GM19239 (cell line): ENCODE data around the gene PPP1R14D.
"Not testable (repeated sequence)": the region's sequence is repeated elsewhere in the genome, so short reads cannot be mapped to it uniquely, and the experiment has no call there.

Source experiments
- DNase-seq: peaks from one replicate; pipeline ENCODE4 v3.0.0; 2011; ENCODE audit warnings: low spot score; ENCODE audit not compliant: insufficient read length
- FAIRE-seq: peaks from 2 replicates; lab custom pipeline; 2011; peaks lifted over from hg19 to GRCh38; lab: Jason Lieb, UNC

Gene PPP1R14D, protein sequence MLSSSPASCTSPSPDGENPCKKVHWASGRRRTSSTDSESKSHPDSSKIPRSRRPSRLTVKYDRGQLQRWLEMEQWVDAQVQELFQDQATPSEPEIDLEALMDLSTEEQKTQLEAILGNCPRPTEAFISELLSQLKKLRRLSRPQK

DNA sequence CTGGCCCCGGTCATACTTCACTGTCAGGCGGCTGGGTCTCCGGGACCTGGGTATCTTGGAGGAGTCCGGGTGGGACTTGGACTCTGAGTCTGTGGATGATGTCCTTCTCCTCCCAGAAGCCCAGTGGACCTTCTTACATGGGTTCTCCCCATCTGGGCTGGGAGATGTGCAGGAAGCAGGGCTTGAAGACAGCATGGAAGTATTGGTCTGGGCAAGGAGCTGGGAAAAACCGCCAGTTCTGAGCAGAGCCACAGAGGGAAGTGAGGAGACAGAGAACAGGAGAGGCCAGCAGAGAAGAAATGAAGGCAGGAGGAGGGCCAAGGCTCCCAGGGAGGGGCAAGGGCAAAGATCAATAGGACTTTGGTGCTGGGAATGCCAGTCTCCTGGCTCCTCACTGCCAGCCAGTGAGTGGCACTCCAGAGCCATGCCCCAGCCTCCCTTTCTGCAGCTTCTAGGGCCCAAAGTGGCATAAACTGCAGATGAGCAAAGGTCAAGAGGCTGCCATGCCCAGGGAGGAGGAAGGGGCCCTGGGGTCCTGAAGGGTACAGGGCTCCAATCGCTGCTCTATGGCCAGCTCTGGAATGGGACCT, at the start of gene PPP1R14D:
Gene PPP1R14D (minus strand): TSS at position 262 of the 590 bp plus-strand sequence. CDS start 67 bp downstream, at position 195.
- no peak for DNase-seq
- FAIRE-seq: no peak

DNA sequence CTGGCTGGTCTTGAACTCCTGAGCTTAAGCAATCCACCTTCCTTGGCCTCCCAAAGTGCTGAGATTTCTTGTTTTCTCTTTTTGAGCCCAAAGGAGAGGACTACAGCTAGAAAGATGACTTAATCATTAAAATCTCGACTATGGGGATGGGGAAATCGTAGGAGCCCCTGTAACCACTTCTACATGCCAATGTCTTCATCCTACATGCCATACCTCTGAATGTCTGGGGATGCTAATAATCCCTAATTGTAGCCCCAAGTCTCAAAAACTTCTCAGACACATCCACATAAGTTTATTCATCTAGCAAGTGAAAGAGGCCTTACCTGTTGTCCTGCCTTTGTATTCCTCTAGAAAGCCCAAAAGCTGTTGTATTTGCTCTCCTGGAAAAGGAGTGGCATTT, 49.2 kb upstream of the PPP1R14D start:
- DNase-seq: no peak
- FAIRE-seq: no peak

DNA sequence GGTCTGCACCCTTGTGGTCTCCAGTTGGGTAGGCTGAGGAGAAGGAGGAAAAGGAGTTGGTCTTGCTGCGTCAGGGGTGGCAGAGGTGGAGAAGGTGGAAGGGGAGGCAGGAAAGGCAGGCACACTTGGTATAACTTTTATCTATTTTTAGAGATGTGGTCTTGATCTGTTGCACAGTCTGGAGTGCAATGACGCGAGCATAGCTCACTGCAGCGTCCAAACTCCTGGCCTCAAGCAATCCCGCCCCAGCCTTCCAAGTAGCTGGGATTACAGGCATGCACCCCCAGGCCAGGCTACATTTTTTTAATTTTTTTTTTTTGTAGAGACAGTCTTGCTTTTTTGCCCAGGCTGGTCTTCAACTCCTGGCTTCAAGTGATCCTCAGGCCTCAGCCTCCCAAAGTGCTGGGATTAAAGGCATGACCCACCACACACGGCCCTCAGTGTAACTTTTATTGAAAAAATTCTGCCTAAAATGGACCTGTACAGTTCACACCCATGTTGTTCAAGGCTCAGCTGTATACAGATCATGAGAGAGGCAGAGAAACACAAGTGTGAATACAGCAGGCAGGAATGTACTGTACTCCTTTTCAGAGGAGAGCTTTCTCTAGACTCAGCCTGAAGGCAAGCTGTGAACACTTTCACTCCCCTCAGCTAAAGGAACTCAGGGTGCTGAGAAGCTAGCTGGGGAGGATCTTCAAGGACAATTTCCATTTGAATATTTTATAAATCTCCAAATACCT, 47.7 kb upstream of the PPP1R14D start:
- DNase-seq: no peak
- no peak for FAIRE-seq

DNA sequence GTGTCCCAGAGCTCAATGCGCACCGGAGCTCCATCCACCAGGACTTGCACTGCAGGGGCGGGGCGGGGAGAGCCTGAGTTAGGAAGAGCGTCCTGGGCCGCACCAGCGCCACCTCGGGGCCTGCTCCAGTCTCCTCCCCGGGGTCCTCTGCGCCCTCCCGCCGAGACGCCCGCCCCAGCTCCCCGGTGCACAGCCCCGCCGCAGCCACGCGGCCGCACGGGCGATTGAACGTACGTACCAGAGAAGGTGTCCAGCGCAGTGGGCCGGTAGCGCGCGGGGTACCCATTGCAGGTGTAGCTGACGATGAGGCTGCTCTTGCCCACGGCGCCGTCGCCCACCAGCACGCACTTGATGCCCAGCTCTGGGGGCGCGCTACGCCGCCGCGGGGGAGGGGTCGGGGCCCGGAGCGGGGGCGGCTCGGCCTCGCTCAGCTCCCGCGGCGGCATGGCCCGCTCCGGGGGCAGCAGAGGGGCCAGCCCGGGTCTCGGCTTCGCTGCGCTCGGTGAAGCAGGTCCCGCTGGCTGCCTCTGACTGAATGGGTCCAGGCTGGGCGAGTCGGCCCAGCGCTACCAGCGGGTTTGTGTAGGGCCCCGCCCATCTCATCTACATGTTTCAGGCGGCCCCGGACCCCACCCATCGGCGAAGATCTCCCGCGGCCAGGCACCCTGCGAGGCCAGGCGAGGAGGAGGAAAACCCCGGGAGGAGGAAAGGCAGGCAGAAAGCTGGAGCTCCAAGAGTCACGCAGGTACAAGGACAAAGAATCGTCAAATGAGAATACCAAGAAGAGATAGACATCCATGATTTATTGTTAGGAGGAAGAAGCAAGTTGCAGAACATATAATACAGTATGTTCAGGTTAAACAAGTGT, 45.4 kb upstream of the PPP1R14D start, which contains the start of gene RHOV:
Gene RHOV (minus strand): TSS at position 541 of the 868 bp plus-strand sequence. CDS start 95 bp downstream, at position 446.
- DNase-seq (peak; percentile 56), FAIRE-seq (peak; percentile 84)

DNA sequence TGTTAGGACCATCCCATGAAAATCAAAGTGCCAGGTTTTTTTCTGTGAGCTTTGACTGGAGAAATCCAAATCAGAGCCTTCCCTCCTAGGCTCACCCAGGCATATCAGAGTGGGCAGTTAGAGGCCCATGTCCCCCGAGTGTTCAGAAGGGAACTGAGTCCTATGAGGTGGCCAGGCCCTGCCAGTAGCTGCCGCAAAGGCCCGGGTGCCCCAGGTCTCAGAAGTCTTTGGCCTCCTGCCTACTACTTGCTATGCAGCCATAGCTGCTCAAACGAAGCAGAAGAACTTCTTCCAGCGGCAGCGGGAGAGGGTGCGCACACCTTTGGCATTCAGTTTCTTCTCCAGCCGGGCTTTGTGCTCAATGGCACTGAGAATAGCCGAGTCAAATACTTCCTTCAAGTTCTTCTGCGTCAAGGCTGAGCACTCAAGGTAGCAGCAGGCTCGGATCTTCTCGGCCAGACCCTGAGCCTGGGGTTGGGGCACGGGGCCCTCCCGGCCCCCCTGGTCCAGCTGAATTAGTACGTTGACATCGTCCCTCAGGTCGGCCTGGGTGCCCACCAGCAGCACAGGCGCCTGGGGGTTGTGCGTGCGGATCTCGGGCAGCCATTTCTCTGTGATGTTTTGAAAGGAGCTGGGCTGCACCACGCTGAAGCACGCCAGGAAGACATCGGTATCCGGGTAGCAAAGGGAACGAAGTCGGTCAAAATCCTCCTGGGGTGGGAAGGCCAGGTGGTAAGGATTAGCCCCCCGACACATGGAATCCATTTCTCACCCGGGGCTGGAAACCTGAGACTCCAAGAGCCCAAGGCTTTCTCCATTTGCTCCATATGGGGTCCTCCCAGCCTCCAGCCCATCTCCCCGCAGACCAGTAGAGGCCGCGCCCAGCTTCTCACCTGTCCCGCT, 44.5 kb upstream of the PPP1R14D start:
- DNase-seq: no peak
- no peak for FAIRE-seq

DNA sequence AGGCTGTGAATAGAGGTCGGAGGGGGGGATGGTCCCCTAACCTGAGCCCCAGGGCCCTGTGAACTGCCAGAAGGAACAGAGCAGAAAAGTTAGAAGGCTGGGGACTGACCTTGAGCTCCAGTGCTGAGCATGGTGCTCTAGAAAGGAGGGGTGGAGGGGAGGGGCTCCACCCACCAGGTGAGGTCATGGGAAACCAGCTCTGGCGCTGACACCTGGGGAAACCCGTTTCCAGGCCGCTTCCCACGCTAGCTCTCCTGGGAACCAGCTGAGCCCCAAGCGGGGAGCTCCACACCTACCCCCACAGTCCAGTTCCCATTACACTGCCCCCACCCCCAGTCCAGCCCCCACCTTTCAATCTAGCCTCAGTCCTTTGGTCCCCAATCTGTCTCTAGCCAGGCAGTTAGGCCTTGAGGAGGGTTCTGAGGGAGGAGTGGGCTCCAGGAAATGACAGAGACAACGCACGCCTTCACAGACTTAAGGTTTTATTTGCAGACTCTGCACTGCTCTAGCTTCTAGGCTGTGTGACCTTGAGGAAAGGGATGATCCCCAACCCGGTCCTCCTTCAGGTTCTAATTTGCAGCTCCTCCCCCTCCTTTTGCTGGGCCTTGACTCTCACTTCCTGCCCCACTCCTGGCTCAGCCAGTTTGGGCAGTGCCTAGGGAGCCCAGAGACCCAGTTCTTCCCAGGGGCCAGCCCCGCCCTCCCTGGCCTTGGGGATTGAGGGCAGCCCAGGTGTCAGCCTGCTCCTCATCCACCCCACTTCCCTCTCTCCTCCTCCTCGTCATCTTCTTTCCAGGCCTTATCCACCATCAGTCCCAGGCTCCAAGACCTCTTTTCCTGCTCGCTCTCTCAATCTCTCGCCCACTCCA, 43.5 kb upstream of the PPP1R14D start:
- peak; percentile 85 for FAIRE-seq
- DNase-seq: no peak

DNA sequence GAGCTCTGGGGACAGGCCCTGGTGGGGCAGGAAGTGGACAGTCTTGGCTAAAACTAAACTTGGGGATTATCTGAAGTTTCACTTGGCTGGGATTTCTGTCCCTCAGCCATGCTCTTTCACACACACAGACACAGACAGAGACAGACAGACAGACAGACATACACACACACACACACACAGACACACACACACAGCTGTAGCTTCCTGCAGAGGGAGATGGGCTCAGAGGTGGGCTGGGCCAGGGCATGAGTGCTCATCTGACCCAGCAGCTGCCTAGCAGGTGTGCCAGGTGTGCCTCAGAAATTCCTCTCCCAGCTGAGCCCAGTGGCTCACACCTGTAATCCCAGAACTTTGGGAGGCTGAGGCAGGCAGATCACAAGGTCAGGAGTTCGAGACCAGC, 42.2 kb upstream of the PPP1R14D start:
- DNase-seq: no peak
- FAIRE-seq: no peak

DNA sequence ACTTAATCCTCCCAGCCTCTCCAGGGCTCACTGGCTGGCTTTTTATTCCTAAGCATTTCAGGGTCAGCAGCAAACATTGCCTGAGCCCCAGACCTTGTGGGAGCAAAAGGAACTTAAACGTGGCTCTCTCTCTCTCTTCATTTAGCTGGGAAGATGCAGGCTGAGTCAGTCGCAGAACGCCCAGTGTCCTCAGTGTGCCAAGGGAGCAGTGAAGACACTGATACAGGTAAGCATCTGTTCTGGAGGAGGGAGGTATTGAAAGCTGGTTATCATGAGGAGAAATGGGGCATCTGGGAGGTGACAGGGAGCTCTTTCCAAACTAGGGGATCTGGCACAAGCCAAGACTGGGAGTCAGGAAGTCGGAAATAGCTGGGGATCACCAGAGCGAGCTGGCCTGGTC, 41.2 kb upstream of the PPP1R14D start:
- FAIRE-seq (no peak), DNase-seq (no peak)

DNA sequence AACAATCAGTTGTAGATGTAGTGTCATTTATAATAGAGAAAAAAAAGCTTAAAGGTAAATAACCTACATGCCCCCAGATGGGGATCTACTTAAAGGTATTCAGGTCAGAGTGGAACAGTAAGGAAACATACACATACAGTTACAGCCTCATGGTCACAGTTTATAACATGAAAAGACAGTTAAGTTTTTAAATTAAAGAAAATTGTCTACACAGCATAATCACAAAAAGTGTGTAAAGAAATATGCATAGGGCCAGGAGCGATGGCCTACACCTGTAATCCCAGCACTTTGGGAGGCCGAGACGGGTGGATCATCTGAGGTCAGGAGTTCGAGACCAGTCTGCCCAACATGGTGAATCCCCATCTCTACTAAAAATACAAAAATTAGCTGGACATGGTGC, 38.7 kb upstream of the PPP1R14D start:
- DNase-seq (no peak), FAIRE-seq (no peak)

DNA sequence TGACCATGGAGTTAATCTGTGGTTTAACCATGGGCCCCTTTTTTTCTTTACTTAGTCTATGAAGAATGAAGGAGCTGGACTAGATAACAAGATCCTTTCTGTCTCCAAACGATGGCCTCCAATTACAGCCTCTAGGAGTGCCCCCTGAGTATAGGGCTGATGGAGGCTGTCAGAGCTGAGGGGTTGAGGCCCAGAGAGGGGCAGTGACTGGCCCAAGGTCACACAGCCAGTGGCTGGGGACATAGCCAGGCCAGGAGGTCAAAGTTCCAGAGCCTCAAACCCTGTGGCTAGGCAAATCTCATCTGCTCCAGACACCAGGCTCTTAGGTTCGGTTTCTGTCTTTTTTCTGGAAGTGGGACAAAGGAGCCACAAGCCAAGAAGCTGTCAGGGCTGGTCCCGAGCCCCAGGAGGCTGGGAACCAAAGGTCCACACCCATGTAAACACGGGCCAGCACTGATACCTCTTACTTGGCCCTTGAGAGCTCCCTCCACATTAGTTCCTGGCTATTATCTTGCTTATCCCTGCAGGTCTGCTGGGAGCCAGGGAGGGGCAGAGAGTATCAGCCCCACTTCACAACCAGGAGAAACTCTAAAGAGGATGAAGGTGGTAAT, 35.3 kb upstream of the PPP1R14D start:
- no peak for FAIRE-seq
- DNase-seq: no peak

DNA sequence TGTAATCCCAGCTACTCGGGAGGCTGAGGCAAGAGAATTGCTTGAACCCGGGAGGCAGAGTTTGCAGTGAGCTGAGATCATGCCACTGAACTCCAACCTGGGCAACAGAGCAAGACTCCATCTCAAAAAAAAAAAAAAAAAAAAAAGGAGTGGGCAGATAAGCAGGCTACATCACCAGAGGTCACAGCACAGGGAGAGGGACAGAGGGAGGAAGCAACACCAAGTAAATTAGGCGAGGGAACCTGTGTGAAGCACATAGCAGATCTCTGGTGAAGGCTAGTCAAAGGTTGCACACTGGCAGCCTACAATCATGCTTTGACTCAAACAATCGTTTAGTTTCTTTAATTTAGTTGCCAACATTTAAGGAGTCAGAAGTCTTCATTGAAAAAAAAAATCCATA, 32.6 kb upstream of the PPP1R14D start:
- FAIRE-seq, DNase-seq: not testable (repeated sequence)

DNA sequence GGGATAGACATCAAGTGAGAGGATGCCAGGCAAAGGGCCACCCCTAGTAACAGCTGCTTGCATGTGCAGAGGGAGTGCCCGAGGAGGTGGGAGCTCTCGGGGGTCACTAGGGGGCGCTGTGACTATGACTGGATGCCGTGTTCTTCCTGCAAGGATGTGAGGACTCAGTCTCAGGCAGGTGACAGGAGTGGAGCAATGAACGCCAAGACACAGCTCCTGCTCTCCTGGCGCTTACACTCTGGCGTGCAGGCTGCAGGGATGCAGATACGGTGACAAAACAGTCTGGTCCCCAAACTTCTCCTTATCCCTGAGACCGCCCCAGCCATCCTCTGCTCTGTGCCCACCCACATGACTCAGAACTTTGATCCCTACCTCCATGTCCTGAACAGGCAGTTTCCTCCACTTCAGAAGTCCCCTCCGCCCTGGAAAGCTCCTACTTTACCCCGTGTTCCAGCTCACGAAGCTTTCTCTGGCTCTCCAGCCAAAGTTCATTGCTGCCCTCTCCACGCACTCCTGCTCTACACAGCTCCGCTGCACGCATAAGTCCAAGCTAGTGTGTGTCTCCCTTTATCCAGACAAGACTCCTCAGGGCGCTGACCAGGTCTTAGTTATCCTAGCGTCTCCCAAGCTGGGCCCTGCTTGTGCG, 30.8 kb upstream of the PPP1R14D start:
- FAIRE-seq (peak; percentile 97), DNase-seq (peak; percentile 80)

DNA sequence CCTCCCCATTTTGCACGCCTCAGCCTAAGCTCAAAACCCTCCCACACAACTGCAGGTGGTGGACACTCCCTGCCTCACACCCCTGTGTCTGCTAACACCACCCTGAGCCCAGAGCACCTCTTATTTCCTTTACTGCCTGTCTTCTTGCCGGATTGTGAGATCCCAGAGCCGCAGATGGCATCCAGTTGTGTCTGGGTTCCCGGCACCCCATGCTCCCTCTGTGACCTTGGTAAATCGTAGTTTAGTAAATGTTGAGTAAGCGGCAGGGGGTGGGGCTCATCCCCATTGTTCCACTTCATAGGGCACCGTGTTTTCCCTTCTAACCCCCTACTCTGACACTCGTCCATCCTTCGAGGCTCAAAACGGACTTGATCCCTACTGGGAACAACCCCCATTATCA, 30.2 kb upstream of the PPP1R14D start:
- DNase-seq: no peak
- no peak for FAIRE-seq

DNA sequence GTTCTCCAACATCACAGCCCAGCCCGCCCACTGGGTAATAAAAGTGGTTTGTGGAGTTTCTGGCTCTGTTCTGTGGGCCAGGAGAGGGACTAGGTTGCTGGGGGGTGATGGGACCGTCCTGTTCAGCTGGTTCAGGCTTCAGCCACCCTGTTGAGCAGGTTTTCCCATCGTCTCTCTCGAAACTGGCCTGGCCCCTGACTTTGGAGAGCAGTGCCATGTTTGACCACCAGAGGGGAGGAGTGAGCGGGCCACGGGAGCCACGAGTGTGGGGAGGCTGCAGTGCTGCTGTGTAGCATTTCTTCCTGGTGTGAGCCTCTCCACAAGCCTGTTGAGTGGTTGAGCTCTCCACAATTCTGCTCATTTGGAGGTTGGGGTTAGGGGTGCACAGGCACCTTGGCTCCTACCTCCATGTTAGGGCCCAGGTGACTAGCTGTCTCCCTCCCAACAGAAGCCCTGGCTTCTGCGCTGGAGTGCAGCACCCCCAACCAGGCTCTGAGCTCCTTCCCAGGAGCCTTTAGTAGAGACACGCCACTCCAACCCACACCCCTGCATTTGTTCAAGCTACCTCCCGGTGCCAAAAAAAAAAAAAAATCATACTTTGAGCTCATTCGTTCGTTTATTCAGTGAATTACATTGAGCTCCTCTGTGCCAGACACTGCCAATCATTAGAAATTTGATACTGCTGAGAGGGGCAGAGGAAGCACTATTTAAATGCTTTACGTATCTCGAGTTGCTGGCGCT, 29.3 kb upstream of the PPP1R14D start:
- peak; percentile 95 for FAIRE-seq

DNA sequence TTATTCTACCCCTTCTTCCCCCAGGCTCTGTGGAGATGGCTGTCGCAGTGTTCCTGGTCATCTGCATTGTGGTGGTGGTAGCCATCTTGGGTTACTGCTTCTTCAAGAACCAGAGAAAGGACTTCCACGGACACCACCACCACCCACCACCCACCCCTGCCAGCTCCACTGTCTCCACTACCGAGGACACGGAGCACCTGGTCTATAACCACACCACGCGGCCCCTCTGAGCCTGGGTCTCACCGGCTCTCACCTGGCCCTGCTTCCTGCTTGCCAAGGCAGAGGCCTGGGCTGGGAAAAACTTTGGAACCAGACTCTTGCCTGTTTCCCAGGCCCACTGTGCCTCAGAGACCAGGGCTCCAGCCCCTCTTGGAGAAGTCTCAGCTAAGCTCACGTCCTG, 28.2 kb upstream of the PPP1R14D start:
- FAIRE-seq: no peak
- no peak for DNase-seq

More for the DNA sequence above, 29.3 kb upstream of the PPP1R14D start:
- peak; percentile 88 for DNase-seq

DNA sequence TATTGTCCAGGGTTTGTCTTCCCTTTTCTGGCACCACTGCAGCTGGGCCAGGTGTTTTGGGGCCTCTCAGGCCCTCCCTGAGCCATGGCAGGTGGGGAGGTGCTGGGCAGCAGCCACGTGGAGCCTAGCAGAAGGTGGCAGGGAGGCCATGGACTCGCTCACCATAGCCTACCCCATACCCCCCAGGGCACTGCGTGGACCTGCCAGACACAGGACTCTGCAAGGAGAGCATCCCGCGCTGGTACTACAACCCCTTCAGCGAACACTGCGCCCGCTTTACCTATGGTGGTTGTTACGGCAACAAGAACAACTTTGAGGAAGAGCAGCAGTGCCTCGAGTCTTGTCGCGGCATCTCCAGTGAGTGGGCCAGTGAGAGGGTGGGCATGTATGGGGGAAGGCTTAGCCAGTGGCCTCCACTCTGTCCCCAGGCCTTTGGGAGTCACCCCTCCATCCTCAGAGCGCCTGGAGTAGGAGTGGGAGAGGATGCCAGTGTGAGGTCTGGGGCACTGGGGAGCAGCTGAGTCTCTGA, 27.3 kb upstream of the PPP1R14D start:
- FAIRE-seq (no peak), DNase-seq (no peak)

DNA sequence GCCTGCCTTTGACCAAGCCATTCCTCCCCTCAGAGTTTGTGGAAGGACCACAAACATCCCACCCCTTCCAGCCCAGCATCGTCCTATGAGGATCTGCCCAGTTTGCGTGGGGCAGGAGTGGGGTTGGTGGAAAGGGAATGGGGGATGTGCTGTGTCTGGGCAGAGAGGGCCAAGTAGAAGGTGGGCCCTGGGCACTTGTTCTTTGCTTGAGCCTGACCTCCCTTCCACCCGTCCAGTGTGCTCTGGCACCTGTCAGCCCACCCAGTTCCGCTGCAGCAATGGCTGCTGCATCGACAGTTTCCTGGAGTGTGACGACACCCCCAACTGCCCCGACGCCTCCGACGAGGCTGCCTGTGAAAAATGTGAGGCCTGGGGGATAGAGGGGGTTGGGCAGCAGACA, 25.7 kb upstream of the PPP1R14D start:
- FAIRE-seq (no peak), DNase-seq (no peak)
